Cerebellar cortex (tissue), 1 donor: Measurements from ENCODE around the gene CHRNA4.
A peak's percentile ranks its signal among the peaks of the same experiment; 100 is the strongest.

Experiments used
- DNase-seq: peaks from one replicate; pipeline ENCODE4 v3.0.0-alpha.2; 2015; ENCODE audit warnings: low spot score

The CHRNA4 gene

DNA sequence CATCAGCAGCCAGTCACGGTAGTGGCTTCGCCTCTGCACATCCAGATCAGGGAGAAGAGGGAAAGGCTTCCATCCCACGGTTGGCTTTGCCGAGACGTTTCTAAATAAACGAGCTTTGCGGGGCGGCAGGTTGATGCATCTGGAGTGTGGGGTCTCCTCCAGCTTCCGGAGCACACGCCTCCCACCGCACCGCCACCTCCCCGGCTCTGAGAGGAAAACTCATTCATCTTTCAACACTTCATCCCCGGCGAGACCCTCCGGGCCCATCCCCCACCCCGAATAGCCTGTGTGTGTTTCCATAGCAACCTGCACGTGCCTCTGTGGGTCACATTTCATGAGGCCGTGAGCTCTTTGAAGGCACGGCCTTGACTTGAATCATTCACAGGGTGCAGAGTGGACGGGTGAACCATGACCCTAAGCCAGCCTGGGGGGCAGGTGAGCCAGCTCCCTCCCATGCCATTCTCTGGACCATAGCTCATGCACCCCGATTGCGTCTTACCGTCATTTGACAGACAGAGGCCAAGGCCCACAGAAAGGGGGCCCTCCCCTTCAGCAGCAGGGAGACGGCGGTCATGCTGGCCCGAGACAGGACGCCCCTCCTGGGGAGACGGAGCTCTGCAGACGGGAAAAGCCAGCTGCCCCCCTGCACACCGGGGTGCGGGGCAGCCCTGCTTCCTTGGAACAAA lies 16.2 kb upstream of the CHRNA4 start:
- DNase-seq: no peak

DNA sequence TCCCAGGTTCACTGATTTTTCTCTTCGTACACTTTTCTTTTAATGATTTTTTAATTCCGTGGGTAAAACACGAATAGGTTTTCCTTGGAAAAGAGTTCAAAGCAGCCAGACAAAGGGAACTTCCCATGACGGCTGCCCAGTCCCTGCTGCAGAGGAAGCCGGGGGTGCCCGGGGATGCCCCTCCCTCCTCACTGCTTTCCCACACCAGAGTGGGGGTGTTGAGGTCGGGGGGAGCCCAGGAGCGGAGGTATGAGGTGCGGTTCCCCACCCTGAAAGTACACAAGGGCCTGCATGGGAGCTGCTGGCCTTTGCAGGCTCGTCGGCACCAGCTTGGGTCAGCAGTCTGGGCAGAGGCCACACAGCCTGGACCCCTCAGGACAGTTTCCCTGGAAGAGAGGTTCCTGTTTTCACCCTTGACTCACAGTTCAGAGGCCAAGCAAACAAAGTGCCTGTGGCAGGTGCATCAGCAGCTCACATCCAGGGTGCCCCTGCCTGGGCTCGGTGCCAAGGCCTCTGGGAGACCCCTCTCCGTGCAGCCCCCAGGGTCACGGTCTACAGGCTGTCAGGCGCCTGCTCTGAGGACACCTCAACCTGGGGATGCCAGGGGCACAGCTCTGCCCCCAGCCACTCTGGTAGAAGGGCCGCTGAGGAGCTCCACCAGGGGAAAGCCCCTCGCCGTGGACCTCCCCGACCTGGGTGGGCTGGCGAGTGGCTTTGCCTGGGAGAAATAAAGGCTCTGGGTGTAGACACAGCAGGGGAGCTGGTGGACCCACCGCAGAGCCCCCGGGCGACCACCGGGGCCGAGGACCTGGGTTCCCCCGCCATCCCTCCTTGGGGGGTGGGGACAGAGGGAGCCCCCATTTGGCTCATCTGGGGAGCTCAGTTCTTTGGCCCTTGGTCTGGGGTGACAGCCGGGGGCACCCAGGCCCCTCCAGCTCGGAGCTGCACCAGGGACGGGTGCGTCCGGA lies 15.4 kb upstream of the CHRNA4 start:
- no peak for DNase-seq

DNA sequence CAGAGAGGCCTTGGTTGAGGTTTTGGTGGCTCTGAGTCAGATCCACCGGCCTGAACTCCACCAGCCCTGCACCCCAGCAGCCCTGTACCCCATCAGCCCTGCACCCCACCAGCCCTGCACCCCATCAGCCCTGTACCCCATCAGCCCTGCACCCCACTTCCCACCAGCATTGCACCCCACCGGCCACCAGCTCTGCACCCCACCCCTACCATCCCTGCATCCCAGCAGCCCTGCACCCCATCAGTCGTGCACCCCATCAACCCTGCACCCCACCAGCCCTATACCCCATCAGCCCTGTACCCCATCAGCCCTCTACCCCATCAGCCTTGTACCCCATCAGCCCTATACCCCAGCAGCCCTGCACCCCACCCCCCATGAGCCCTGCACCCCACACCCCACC lies 14.3 kb upstream of the CHRNA4 start:
- no peak for DNase-seq

DNA sequence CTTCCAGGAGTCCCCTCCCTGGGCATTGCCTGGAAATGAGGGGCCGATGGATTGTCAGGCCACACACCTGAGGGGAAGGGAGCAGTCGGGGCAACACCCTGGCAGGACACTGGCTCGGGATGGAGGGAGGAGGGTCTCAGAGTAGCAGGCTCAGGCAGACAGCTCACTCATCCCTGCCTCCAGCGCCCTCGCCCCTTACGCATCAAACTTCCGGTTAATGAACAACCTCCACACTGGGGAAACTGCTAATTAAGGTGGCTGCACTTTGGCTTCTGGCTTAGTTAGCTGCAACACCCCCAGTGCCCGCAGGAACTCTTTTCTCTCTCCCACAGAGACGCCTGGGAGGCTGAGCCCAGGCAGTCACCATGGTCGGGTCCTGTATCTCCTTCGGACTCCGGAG lies 13.4 kb upstream of the CHRNA4 start:
- DNase-seq: no peak

DNA sequence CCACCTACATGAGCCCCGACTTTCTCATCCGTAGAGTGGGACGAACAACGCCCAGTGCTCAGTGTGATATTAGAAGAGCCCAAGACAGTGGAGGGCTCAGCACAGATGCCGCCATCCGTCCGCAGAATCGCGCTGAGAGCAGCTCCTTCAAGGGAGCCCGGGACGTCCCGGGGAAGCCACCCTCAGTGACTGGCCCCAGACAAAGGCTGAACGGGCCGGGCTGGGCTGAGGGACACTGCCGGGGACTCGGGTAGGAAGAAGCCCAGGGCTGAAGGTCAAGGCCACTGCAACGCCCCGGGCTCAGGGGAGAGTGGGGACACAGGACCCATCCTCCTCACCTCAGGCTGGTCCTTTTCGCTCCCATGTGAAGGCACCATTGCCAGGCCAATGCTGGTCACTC lies 12.8 kb upstream of the CHRNA4 start:
- DNase-seq: no peak

DNA sequence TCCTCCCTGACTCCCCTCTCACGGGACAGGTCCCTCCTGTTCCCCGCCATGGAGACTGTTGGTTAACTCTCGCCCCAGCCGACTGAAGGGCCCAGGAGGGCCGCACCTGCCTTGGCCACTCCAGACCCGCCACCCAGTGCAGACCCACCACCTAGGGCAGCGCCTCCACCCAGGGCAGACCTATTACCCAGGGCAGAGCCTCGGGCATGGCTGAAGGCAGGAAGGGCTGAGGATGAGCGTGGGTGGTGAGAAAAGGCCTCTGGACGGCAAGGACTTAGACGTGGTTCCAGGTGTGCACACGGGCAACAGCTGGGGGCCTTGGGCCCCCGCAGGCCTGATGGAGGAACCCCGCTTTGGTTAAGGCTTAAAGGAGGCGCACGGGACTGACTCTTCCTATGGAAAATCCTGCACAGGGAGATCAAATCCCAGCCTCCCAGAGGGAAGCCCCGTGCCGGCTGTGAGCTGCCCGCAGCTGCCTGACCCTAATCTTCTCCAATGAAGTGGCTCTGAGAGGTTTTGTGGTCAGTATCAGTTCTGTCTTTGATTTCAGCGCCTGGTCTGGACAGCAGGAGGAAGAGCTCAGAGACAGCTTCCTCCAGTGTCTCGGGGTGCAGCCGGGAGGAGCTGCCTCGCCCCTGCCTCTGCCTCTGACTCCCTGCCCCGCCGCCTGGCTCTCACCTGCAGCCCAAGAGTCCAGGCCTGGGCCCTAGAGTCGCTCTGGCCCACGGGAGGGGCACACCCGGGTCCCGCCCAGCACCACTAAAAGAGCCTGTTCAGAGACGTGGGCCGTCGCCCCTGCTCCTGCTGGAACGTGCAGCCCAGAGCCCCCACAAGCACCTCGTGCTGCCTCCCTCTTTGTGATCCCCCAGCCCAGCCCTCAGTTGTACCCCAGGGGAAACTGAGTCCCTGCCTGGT lies 12.1 kb upstream of the CHRNA4 start:
- no peak for DNase-seq

- DNase-seq: no peak
Measured at GRCh38 chr20:63371291-63371865, 10.2 kb upstream of the CHRNA4 start.

- DNase-seq: peak; percentile 60
Measured at GRCh38 chr20:63370618-63371187, 9.6 kb upstream of the CHRNA4 start.

DNA sequence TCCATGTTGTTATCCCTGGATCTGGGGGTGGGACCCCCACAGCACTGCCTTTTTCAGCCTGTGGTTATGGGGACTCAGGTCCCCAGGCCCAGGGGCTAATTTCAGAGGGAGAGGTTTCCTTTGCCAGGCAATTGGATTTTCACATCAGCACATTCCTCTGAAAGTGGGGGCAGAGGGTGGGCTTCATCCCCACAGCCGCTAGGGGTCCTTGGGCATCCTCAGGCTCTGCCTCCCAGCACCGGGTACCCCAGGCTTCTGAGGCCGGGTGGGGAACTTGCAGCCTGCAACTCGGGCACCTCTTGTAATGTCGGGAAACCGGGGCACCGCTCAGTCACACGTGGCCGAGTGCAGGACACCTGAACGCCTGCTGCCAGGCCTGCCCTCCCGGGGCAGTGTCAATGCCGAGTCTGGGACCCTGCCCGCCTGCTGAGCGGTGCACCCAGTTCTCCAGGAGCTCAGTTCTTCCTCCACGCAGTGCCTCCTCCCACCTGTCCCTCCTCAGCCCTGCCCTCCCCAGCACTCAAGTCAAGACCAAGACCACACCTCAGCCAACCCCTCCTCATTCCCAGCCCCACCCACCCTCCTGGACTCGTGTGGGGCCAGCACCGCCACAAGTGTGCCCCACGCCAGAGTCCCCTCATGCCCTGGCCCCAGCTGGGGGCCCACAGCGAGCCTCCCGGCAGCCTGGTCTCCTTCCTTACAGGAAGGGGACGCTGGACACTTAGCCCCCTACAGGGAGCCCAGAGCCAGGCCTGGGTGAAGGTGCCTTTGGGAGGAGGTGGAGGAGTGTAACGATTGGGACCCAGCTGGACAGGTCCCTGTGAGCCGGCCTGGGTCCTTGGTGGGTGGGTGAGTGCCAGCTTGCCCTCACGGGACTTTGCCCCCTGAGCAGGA lies 8.8 kb upstream of the CHRNA4 start:
- DNase-seq: no peak

GRCh38 chr20:63369024-63369530 lies 7.9 kb upstream of the CHRNA4 start:
- no peak for DNase-seq

- DNase-seq: no peak
Measured at GRCh38 chr20:63368151-63368550, 7.0 kb upstream of the CHRNA4 start.

- DNase-seq: no peak
Measured at GRCh38 chr20:63367446-63368055, 6.4 kb upstream of the CHRNA4 start.

DNA sequence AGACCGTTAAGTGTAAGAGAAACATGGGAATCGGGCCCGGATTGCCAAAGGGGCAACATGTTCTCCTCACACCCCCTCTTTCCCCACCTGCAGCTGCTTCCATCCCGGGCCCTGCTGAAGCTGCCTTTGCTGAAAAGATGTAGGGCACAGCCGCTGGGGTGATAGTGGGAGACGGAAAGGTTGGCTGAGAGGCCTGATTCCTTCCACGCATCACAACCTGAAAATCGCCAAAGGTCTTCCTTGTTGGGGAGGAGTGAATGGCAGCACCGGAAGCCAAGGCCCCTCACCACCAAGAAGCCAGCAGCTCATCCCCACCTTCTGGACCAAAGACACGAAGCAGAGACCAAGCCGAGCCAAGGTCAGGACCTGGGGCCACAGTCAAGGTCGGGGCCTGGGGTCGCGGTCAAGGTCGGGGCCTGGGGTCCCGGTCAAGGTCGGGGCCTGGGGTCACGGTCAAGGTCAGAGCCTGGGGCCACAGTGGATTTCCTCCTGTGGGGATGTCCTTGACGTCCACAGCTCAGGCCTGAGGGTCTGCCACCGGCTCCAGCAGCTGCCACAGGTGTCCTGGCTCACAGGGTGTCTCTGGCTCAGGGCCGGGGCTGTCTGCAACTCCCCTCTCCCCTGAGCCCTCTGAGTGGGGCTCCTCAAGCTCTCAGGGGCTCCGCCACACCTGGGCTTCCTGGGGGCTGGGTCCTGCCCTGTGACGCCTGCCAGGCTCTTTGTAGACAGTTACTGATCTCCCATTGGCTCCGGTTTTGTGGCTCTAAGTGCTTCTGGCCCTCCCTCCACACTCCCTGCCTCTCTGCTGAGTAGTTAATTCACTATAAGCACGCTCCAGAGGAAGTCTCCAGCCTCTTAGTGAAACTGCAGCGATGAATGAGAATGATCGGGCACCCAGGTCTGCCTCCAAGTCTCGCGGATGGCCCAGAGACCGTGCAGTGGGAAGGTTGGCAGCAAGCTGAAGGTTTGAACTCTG lies 5.5 kb upstream of the CHRNA4 start:
- no peak for DNase-seq

GRCh38 chr20:63365601-63366389 lies 4.6 kb upstream of the CHRNA4 start:
- no peak for DNase-seq

DNA sequence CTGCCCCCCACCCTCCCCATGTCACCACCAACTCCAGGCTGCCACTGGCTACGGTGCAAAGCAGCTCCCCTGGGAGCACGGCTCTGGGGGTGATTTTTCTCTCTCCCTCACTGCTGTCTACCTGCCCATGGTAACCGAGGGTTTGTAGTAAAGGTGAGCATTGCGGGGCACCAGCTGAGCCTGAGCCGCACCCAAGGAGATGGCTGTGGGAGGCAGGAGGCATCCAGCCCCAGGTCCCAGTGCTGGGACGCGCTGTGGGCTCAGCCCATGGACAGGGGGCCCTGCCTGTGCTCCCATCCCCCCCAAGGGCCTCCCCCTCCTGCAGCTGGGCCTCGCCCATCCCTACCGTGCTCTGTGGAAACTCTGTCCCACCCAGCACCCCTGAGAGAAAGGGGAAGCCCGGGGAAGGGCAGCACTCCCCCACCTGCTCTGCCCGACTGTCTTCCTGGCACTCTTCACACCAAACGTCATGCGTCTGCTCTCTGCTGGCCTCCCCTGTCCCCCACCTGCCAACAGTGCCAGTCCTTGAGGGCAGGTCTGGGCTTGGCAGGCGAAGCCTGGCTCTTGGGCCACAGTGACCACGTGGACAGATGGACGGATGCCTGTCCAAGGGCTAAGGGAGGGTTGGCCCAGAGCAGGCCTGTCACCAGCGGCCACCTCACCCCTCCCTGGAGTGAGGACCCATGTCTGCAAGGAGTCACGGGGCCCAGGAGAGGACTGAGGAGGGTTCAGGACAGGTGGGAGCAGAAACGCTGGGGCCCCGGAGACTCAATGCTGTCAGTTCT lies 3.8 kb upstream of the CHRNA4 start:
- peak; percentile 89 for DNase-seq

GRCh38 chr20:63363981-63364561 lies 2.9 kb upstream of the CHRNA4 start:
- DNase-seq: no peak
